GM12865 (cell line): ENCODE results near the gene TMC5.
A peak's percentile ranks its signal among the peaks of the same experiment; 100 is the strongest.
"Not testable (repeated sequence)": the region's sequence is repeated elsewhere in the genome, so short reads cannot be mapped to it uniquely, and the experiment has no call there.

ENCODE experiments used
- DNase-seq: peaks from one replicate; pipeline ENCODE4 v3.0.0; 2010; ENCODE audit warnings: low read depth
- H3K4me3 ChIP-seq: 2 replicates; pipeline ENCODE4 v1.5.1; 2011; ENCODE audit warnings: mild to moderate bottlenecking, low read depth, low read length, control low read depth
- TF ChIP-seq, protein P1 (sequence below): IDR thresholded peaks from 2 replicates; pipeline ENCODE4 v1.5.1; 2011; ENCODE audit warnings: low read length, control low read depth, low read depth, inconsistent platforms; ENCODE audit not compliant: insufficient read depth; ENCODE audit errors: missing control alignments

The TMC5 gene

DNA sequence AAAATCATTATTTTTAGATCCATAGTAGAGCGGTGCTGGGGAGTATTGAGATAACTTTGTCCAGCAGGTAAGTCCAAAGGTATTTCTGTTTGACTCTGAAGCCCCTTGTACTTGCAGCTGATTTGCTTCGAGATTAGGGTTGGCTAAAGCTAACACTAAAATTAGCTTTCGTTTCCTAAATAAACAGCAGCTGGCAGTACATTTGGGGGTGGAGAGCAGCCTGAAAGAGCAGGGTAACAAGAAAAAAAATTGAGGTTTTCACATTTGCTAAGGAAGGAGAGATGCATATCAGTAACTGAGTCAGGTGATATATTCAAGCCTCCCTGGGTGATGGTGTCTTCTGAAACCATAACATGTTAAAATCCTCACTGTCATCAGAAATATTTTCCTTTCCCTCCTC, 37.4 kb upstream of the TMC5 start:
- no peak for DNase-seq
- H3K4me3 ChIP-seq = no peak overlapping the region
- TF ChIP-seq, protein P1, sequence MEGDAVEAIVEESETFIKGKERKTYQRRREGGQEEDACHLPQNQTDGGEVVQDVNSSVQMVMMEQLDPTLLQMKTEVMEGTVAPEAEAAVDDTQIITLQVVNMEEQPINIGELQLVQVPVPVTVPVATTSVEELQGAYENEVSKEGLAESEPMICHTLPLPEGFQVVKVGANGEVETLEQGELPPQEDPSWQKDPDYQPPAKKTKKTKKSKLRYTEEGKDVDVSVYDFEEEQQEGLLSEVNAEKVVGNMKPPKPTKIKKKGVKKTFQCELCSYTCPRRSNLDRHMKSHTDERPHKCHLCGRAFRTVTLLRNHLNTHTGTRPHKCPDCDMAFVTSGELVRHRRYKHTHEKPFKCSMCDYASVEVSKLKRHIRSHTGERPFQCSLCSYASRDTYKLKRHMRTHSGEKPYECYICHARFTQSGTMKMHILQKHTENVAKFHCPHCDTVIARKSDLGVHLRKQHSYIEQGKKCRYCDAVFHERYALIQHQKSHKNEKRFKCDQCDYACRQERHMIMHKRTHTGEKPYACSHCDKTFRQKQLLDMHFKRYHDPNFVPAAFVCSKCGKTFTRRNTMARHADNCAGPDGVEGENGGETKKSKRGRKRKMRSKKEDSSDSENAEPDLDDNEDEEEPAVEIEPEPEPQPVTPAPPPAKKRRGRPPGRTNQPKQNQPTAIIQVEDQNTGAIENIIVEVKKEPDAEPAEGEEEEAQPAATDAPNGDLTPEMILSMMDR = no peak

DNA sequence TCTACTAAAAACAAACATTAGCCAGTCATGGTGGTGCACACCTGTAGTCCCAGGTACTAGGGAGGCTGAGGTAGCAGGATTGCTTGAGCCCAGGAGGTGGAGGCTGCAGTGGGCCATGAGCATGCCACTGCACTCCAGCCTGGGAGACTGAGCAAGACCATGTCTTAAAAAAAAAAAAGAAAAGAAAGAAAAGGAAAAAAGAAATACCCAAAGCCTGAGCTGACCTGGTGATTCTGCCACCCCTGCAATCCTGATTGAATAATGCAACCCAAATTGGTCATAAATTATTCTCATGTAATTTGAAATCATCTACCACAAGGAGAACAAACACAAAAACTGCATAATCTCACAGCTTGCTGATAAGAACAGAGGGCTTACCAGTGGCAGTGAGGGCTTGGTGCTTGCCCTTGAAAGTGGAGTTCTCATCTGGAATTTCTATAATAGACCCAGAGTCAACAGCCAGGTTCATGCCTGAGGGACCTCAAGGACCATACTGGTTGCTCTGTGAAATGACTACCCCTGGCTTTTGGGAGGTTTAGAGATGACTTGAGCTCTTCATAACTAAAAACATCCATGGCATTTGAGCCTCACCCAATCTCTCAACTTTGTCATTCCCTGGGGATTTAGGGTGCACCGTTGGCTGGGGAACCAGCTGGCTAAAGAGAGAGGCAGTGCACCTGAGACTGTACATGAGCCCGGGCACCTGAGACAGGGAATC, 35.4 kb upstream of the TMC5 start:
- TF ChIP-seq, protein P1 = no peak
- H3K4me3 ChIP-seq = no peak overlapping the region
- no peak for DNase-seq

DNA sequence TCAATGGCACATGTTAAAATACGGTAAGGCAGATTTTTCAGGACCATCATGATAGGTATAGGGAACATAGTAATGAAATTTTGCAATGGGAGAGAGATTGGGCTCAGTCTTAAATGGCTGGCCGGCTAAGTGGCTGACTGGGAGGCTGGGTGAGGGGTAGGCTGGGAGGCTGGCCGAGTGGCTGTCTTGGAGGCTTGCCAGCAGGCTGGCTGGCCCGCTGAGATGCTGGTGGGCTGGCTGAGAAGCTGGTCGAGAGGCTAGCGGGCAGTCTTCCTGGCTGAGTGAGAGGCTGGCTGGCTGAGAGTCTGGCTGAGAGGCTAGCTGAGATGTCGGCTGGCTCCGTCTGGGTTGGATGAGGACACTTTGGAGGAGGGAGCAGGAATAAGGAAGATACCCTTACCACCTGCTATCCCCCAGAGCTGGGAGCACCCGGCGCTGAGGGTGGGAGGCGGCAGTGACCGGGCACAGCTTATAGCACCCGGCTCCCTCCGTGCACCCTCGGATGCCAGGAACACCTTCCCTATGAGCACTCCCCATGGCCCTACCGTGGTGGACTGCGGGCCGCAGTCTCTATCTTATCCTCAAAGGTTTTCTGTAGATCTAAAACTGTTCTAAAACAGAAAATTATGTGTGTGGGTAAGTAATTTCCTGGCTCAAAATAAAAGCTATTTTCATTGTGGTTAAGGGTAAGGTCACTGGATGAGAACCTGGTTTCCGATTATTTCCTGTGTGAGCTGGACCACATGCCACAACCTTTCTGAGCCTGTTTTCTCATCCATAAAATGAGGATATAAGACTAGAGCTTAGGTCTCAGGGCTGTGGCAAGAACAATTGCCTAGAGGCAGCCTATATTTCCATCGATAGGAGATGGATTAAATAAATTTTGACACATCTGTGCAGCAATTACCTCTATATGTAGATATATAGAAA, 34.5 kb upstream of the TMC5 start:
- TF ChIP-seq, protein P1 = no peak
- DNase-seq = no peak
- no peak overlapping the region for H3K4me3 ChIP-seq

DNA sequence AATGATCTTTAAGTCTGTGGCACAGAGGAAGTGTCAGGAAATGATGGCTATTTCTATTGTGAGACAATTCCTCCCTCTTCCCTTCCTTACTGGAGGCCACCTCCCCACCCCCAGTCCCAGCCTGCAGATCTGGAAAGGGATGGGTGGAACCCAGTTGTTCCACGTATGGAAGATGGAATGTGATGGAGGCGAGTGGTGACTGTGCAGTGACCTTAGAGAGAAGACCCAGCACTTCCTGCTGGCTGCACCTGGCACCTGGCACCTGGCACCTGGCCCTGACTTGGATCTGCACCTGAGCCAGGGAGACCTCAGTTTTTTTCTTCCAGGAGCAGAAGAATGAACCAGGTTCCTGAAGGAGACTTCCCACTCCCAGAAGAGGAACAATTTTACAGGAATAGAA, 33.0 kb upstream of the TMC5 start:
- H3K4me3 ChIP-seq = no peak overlapping the region
- no peak for DNase-seq
- TF ChIP-seq, protein P1 = no peak

DNA sequence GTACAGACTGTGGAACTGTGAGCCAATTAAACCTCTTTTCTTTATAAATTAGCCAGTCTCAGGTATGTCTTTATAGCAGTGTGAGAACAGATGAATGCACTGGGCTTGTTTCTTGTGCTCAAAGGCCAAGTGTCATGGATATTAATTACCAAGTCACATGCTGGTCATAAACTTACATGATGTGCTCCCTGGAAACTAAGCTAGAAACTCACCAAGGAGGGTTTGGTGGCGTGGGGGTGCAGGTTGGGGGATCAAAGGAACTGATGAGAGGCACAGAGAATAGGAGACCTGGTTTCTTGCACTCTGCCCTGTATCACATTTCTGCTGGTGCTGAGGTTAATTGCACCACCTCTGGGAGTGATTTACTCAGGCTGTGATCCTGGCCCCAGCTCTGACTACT, 31.2 kb upstream of the TMC5 start:
- DNase-seq = no peak
- TF ChIP-seq, protein P1 = no peak

DNA sequence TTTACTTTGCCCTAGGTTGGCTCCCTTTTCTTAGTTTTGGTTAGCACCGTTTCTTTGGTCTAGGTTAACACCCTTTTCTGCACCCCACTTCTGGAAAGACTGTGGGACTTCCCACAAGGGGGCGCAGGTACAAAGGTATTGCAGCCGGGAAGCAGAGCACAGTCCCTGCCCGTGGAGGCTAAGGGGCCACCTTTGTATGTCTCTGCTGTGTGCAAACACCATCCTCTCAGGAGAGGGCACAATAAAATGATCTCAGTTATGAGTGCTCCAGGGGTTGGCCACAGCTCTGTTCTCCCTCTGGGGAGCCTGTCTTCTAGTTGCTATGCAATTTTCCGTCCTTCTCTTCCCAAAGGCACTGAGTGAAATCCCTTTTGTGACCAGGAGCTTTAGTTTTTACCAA, 28.4 kb upstream of the TMC5 start:
- peak; percentile 53 for DNase-seq
- H3K4me3 ChIP-seq = no peak overlapping the region
- TF ChIP-seq, protein P1 = peak; percentile 42

More for the DNA sequence above, 31.2 kb upstream of the TMC5 start:
- no peak overlapping the region for H3K4me3 ChIP-seq

DNA sequence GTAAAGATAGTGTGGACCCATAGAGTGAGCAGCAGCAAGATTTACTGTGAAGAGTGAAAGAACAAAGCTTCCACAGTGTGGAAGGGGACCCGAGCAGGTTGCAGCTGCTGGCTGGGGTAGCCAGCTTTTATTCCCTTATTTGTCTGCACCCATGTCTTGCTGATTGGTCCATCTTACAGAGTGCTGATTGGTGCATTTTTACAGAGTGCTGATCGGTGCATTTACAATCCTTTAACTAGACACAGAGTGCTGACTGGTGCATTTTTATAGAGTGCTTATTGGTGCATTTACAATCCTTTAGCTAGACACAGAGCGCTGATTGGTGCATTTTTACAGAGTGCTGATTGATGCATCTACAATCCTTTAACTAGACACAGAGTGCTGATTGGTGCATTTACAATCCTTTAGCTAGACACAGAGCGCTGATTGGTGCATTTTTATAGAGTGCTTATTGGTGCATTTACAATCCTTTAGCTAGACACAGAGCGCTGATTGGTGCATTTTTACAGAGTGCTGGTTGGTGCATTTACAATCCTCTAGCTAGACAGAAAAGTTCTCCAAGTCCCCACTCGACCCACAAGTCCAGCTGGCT, 26.4 kb upstream of the TMC5 start:
- not testable (repeated sequence) for H3K4me3 ChIP-seq, DNase-seq
